Mesothelial cell of epicardium (in vitro differentiated cells): ENCODE data around the gene ZNF79. TPM values are rescaled to one million over a fixed set of nuclear protein-coding genes. Genes with fewer than 3 reads are reported as not detected.

Experiments used
- DNase-seq, 2 experiments: peaks; one replicate each; pipeline ENCODE4 v3.0.0; 2021; ENCODE audit warnings: low spot score in 2 of 2; ENCODE audit not compliant: unreplicated experiment in 2 of 2
- H3K27ac Mint-ChIP-seq: 2 replicates; pipeline ENCODE4 v1.8.0; 2021; ENCODE audit warnings: mixed read lengths
- H3K27me3 Mint-ChIP-seq: 2 replicates; pipeline ENCODE4 v1.8.0; 2021; ENCODE audit warnings: low read depth, mixed read lengths
- H3K36me3 Mint-ChIP-seq: 2 replicates; pipeline ENCODE4 v1.8.0; 2021; ENCODE audit warnings: mixed read lengths
- H3K4me1 Mint-ChIP-seq: 2 replicates; pipeline ENCODE4 v1.8.0; 2021; ENCODE audit warnings: mixed read lengths
- H3K4me3 Mint-ChIP-seq: 2 replicates; pipeline ENCODE4 v1.8.0; 2021; ENCODE audit warnings: mild to moderate bottlenecking, moderate library complexity, mixed read lengths
- H3K9me3 Mint-ChIP-seq: 2 replicates; pipeline ENCODE4 v1.8.0; 2021; ENCODE audit warnings: mixed read lengths
- total RNA-seq: library from RNA; stranded (reverse); gene quantifications from 3 replicates; pipeline ENCODE4 v1.2.1, GENCODE V29; 2021
- TF ChIP-seq, protein P1 (sequence below): fragments of 200-600 bp; sonication (generic); IDR thresholded peaks from one replicate; pipeline ENCODE4 v1.5.0; 2021; ENCODE audit warnings: antibody characterized with exemption; ENCODE audit not compliant: unreplicated experiment

The ZNF79 gene
- total RNA-seq, 1 donor from 2014 or later = 11.0 TPM

DNA sequence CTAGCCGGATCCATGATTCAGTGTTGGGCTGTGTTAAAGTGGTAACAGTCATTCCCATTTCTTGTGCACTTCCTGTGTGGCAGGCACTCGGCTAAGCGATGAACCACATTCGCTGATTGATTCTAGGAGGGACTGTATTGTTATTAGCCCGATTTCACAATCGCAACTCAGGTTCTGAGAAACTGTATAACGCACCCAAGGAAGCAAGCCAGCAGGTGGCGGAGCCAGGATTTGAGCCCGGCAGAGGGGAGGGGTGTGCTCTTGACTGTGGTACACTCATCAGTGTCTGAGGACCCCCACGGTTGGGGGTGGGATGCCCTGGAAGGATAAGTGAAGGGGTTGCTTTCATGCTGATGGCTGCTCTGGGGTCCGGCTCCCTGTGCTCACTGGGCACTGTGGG is 61.8 kb downstream of the ZNF79 start:
- Mint-ChIP-seq H3K4me1 (no peaks in the 10 kb centered on the region), H3K27ac (no peak overlapping the region), H3K36me3 (peaks cover 22% of the 10 kb centered on the region), H3K4me3 (no peak overlapping the region), H3K27me3 (no peaks in the 10 kb centered on the region), H3K9me3 (no peaks in the 10 kb centered on the region)
- TF ChIP-seq, protein P1, sequence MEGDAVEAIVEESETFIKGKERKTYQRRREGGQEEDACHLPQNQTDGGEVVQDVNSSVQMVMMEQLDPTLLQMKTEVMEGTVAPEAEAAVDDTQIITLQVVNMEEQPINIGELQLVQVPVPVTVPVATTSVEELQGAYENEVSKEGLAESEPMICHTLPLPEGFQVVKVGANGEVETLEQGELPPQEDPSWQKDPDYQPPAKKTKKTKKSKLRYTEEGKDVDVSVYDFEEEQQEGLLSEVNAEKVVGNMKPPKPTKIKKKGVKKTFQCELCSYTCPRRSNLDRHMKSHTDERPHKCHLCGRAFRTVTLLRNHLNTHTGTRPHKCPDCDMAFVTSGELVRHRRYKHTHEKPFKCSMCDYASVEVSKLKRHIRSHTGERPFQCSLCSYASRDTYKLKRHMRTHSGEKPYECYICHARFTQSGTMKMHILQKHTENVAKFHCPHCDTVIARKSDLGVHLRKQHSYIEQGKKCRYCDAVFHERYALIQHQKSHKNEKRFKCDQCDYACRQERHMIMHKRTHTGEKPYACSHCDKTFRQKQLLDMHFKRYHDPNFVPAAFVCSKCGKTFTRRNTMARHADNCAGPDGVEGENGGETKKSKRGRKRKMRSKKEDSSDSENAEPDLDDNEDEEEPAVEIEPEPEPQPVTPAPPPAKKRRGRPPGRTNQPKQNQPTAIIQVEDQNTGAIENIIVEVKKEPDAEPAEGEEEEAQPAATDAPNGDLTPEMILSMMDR = no peak
- DNase-seq = no peak

DNA sequence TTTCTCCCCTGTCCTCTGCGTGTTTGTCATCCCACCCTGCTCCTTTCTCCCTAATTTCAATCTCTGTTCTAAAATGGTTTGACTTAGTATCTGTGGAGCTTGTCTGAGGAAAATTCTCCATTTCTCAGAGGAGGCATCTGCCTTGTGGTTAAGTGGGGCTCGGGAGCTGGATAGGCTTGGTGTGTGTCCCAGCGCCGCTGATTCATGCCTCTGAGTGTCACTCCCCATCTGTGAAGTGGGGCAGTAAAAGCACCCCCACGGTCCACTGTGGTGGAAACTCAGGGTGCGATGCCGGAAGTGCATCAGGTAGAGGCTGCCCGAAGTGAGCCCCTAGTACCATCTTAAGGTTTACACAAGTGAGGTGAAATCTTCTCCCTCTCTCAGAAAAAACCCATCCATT is 64.8 kb downstream of the ZNF79 start:
- Mint-ChIP-seq H3K4me3 (no peak overlapping the region), H3K4me1 (no peaks in the 10 kb centered on the region), H3K36me3 (peaks cover 14% of the 10 kb centered on the region), H3K27ac (no peak overlapping the region), H3K9me3 (no peaks in the 10 kb centered on the region), H3K27me3 (no peaks in the 10 kb centered on the region)
- TF ChIP-seq, protein P1 = no peak
- DNase-seq = no peak

DNA sequence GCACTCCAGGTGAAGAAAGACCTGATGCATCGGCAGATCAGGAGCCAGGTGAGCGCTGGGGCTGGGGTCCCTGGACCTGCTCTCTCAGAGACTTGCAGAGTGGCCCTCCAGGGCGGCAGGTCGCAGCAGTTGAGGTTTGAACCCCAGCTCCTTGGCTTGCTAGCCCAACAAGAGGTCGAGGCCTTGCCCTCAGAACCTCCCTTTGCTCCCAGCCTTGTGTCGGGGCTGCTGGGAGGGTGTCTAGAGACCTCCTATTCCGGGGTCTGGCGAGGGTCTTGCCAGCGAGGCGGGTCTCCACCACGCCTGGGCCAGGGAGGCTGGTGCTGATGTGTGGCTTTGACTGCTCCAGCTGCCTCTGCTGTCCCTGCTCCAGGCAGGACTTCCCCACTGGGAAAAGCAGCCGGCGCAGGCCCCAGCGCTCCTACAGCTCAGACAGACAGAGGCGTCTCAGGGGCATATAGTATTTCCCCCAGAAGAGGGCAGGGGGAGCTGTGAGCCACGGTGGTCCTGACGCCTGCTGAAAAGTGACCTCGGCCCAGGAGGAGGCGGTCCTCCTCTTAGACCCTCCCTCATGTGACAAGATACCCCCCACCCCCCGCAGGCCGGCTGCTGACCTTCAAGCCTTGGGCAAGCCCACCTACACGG is 65.4 kb downstream of the ZNF79 start:
- Mint-ChIP-seq H3K27me3 (no peaks in the 10 kb centered on the region), H3K4me1 (no peaks in the 10 kb centered on the region), H3K9me3 (no peaks in the 10 kb centered on the region), H3K36me3 (peaks cover 8% of the 10 kb centered on the region), H3K4me3 (no peak overlapping the region), H3K27ac (no peak overlapping the region)
- TF ChIP-seq, protein P1 = no peak
- DNase-seq = no peak

DNA sequence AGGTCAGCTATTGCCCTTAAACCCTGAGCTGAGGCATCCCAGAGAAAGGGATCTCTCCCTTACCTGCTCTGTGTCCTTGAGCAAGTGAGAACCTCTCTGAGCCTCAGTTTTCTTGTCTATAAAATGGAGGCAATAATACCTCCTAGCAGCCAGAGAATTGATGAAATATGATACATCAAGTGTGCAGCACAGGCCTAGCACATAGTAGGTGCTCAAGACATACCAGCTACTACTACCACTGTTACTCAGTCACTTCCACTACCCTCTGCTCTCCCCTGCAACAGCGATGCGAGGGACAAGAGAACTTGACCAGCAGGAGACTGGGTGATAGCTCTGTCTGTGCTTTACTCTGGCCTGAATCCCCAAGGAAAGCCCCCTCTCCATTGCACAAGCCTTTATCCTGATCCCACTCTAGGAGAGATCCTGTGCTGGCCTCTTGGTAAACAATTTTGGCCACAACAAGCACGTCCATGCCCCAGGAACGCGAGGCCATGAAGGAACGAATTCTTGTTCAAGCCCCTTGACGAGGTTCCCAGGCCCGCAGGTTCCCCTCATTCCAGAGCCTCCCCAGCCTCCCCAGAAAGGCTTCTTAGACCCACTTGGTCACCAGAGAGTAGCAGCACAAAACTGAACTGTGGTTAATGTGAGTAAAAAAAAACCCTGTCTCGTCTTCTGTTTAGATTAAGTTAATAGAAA is 66.5 kb downstream of the ZNF79 start:
- Mint-ChIP-seq H3K4me1 (no peaks in the 10 kb centered on the region), H3K9me3 (no peaks in the 10 kb centered on the region), H3K36me3 (peaks cover 8% of the 10 kb centered on the region), H3K27ac (no peak overlapping the region), H3K4me3 (no peak overlapping the region), H3K27me3 (no peaks in the 10 kb centered on the region)
- DNase-seq = no peak
- TF ChIP-seq, protein P1 = no peak

DNA sequence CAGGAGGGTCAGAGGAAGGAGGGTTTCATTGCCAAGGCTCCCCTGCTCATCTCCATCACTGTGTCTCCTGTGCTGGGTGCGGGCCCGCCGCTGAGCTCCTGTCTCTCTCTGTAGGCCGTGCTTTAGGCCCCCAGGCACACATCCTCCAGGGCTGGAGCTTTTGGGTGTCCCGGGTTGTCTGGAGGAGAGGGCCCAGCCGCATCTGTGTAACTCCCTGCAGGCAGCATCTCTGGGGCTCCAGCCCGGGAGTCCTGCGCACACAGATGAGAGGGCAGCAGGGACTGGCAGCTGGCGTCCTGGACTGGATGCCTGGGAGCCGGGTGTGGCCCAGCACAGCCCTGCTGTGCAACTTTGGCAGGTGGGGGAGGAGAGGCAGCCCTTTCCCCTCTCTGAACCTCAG is 67.3 kb downstream of the ZNF79 start:
- no peaks in the 10 kb centered on the region for H3K9me3 Mint-ChIP-seq
- TF ChIP-seq, protein P1 = no peak
- no peaks in the 10 kb centered on the region for H3K4me1 Mint-ChIP-seq
- no peak overlapping the region for H3K4me3 Mint-ChIP-seq
- peaks cover 12% of the 10 kb centered on the region for H3K36me3 Mint-ChIP-seq
- H3K27ac Mint-ChIP-seq = no peak overlapping the region
- no peaks in the 10 kb centered on the region for H3K27me3 Mint-ChIP-seq
- no peak for DNase-seq
